T-cell (primary cell): ENCODE data around the gene BLOC1S3. TPM values are rescaled to one million over a fixed set of nuclear protein-coding genes. Genes with fewer than 3 reads are reported as not detected.

Source experiments
- ATAC-seq, 4 experiments: fragments of 200-7000 bp in 3 of 4; fragments of 150-1000 bp in 1 of 4; cut with Tn5 transposase; replicated peaks in 1 of 4; 1 replicate in 3 of 4; 2 replicates in 1 of 4; pipeline ENCODE4 v1.10.0; 2021; ENCODE audit warnings: moderate library complexity in 3 of 4, mild to moderate bottlenecking in 2 of 4, moderate number of reproducible peaks in 1 of 4
- CTCF ChIA-PET, 2 donors: fragments of 300-600 bp; sonication (Branson Sonifier 250); formaldehyde crosslinking; loops; one replicate each; lab custom pipeline; 2022; ENCODE audit warnings: antibody characterized with exemption in 2 of 2; lab: Charles Lee
- POLR2A ChIA-PET, 2 donors: fragments of 300-600 bp; sonication (Branson Sonifier 250); formaldehyde crosslinking; loops; one replicate each; lab custom pipeline; 2022; ENCODE audit warnings: antibody characterized with exemption in 2 of 2; lab: Charles Lee
- DNase-seq, 35 experiments: peaks; one replicate each; pipeline versions ENCODE4 v3.0.0 to v3.0.0-alpha.2; 2013 to 2023
- H3K27ac ChIP-seq: one replicate; pipeline ENCODE4 v1.5.1; 2013; ENCODE audit warnings: low read length
- H3K27me3 ChIP-seq, 2 experiments: replicated peaks in 1 of 2; 1 replicate in 1 of 2; 2 replicates in 1 of 2; pipeline versions ENCODE4 v1.6.1 to v1.7.0; 2013; ENCODE audit warnings: low read length in 1 of 2, mixed read lengths in 1 of 2; ENCODE audit not compliant: control insufficient read depth in 2 of 2, insufficient read depth in 2 of 2; ENCODE audit errors: extremely low read depth in 1 of 2
- H3K36me3 ChIP-seq, 2 donors: 1 replicate in 1 of 2; 2 replicates in 1 of 2; pipeline versions ENCODE4 v1.6.1 to v1.7.0; 2013; ENCODE audit warnings: low read length in 1 of 2; ENCODE audit not compliant: control insufficient read depth in 2 of 2, insufficient read depth in 1 of 2; ENCODE audit errors: extremely low read depth in 1 of 2
- H3K4me1 ChIP-seq, 2 experiments: 1 replicate in 1 of 2; 2 replicates in 1 of 2; pipeline versions ENCODE4 v1.6.1 to v1.7.0; 2013; ENCODE audit warnings: low read length in 2 of 2, mixed read lengths in 1 of 2; ENCODE audit not compliant: insufficient read depth in 2 of 2, control insufficient read depth in 1 of 2; ENCODE audit errors: extremely low read depth in 1 of 2
- H3K4me3 ChIP-seq, 2 donors: 1 replicate in 1 of 2; 2 replicates in 1 of 2; pipeline versions ENCODE4 v1.5.1 to v1.7.0; 2013; ENCODE audit warnings: mild to moderate bottlenecking in 2 of 2, low read length in 1 of 2, moderate library complexity in 1 of 2; ENCODE audit not compliant: control insufficient read depth in 1 of 2; ENCODE audit errors: extremely low read depth in 1 of 2
- H3K9me3 ChIP-seq: 2 replicates; pipeline ENCODE4 v1.7.0; 2013
- H3K27ac Mint-ChIP-seq, 2 donors: one replicate each; pipeline ENCODE4 v1.8.0; 2020 to 2021; ENCODE audit warnings: mild to moderate bottlenecking in 2 of 2, mixed read lengths in 2 of 2
- H3K27me3 Mint-ChIP-seq, 2 donors: one replicate each; pipeline ENCODE4 v1.8.0; 2021 to 2022; ENCODE audit warnings: mixed read lengths in 2 of 2
- H3K36me3 Mint-ChIP-seq: one replicate; pipeline ENCODE4 v1.8.0; 2021; ENCODE audit warnings: mixed read lengths
- H3K4me1 Mint-ChIP-seq, 3 donors: one replicate each; pipeline ENCODE4 v1.8.0; 2020 to 2022; ENCODE audit warnings: mixed read lengths in 3 of 3, mild to moderate bottlenecking in 1 of 3
- H3K4me3 Mint-ChIP-seq, 3 donors: one replicate each; pipeline ENCODE4 v1.8.0; 2020 to 2022; ENCODE audit warnings: mild to moderate bottlenecking in 3 of 3, mixed read lengths in 3 of 3, moderate library complexity in 3 of 3
- H3K9me3 Mint-ChIP-seq, 3 donors: one replicate each; pipeline ENCODE4 v1.8.0; 2020 to 2022; ENCODE audit warnings: mixed read lengths in 3 of 3
- WGBS: methylation state at CpG from one replicate; pipeline ENCODE4 v1.1.5; 2013; ENCODE audit warnings: missing lambda C conversion rate; ENCODE audit not compliant: insufficient coverage; 5-methylcytosine and 5-hydroxymethylcytosine counted together
- total RNA-seq, 35 experiments: library from RNA in 6 of 35; stranded (reverse) in 6 of 35; fragments of 120-200 nt in 1 of 35; gene quantifications; one replicate each; pipeline versions ENCODE4 v1.2.1 to v1.2.4 and lab custom pipeline; 2013 to 2026

Gene BLOC1S3, protein sequence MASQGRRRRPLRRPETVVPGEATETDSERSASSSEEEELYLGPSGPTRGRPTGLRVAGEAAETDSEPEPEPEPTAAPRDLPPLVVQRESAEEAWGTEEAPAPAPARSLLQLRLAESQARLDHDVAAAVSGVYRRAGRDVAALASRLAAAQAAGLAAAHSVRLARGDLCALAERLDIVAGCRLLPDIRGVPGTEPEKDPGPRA
- 10 to 100 TPM; 14.9 to 36.2 (median 32.8) TPM for total RNA-seq
- 10.9 TPM for total RNA-seq (2013)
- 7.1 to 27.1 (median 11.2) reads per million in 29 experiments for total RNA-seq (lab: John Stamatoyannopoulos, UW)

DNA sequence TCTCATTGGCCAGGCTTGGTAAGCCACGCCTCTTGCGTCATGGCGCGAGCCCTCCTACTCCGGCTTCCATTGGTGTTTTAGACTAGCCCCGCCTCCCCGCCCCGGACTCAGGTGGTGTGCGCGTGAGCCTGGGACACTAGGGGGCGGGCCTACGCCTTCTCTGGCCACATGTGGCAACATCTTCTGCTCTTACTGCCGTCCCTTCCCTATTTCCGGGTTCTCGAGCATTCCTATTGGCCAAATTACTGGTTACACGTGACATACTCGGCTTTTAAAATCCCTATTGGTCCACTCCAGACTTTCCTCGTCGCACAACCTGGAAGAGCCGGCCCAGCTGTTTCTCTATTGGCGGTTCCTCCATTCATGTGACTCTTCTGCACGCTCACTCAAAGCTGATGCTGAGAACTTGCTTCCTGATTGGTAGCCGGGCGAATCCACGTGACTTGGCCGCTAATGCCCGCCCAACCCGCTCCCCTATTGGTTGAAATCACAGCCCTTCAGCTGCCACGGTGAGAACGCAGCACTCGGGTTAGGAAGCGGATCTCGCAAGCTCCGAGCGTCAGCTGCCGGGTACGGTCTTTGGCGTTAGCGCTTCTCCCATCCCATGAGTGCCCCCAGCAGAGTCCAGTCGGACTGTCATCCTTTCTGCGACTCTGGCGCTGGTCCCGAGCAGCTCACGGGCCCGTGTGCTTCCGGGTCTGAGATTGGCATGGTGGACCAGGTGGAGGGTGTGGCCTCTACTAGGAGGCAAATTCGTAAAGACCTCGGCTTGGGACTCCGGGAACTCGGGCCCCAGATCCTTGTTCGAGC is at the start of gene BLOC1S3:
Gene BLOC1S3, plus strand, starts transcription at position 523 of the 810 bp plus-strand sequence. CDS start 513 bp downstream, outside the sequence.
- peak within 1 kb of the TSS; percentile 73 for H3K27ac ChIP-seq
- peak within 1 kb of the TSS; percentile 91 to 98 for H3K27ac Mint-ChIP-seq
- peak within 1 kb of the TSS; percentile 78 to 79 for H3K4me3 ChIP-seq
- POLR2A ChIA-PET = interaction anchor here (0.5 to 1.0 kb wide), 4 partner anchors 18 to 178 kb away, joined by 3 read pairs; partner anchors contain the start of gene NKPD1 (in 1 of the 2)
- H3K36me3 Mint-ChIP-seq = peaks cover 13% of the 10 kb centered on the region
- H3K36me3 ChIP-seq = peaks cover 5 to 19% of the 10 kb centered on the region in 2 donors
- no peaks in the 10 kb centered on the region for H3K27me3 Mint-ChIP-seq
- under 1% methylated on average over 49 of the region's 51 CpGs for WGBS
- ATAC-seq (peak; percentile 84 to 91 (median 86)), DNase-seq (peak; percentile 99 to 100 (median 100))
- CTCF ChIA-PET = interaction anchor here in 1 of 2 donors (0.6 to 1.5 kb wide), 7 partner anchors 86 to 1397 kb away, joined by 3 to 11 read pairs (median 4); partner anchors contain the start of genes CLASRP, MYPOP, PPP1R37 and TOMM40
- H3K9me3 Mint-ChIP-seq = no peaks in the 10 kb centered on the region
- peaks cover 48 to 53% (median 51%) of the 10 kb centered on the region in 3 donors for H3K4me1 Mint-ChIP-seq
- no peaks in the 10 kb centered on the region for H3K9me3 ChIP-seq
- peak within 1 kb of the TSS; percentile 81 to 91 (median 87) for H3K4me3 Mint-ChIP-seq
- H3K27me3 ChIP-seq = no peaks in the 10 kb centered on the region
- H3K4me1 ChIP-seq = peaks cover 8 to 51% of the 10 kb centered on the region in 2 experiments

DNA sequence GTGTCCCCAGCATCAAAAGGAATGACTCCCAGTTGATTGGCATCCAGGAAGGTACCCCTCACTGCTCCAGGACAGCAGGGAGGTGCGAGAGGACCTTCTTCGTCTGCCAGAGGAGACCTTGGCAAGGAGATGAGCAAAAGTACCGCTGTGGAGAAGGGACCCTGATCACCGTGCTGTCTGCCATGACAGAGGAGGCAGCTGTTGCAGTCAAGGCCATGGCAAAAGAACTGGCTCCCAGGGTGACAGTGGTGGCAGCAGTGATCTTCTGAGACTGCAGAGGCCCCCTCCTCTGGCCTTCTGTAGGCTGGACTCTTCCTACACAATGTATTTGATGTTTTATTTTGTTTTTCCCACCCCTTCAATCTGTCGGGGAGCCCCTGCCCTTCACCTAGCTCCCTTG is 49.8 kb upstream of the BLOC1S3 start:
- Mint-ChIP-seq H3K9me3 (no peaks in the 10 kb centered on the region), H3K4me1 (peaks cover 12 to 17% (median 14%) of the 10 kb centered on the region in 3 donors), H3K4me3 (no peak overlapping the region), H3K27ac (no peak overlapping the region), H3K36me3 (no peaks in the 10 kb centered on the region), H3K27me3 (no peaks in the 10 kb centered on the region)
- Histone ChIP-seq H3K4me1 (peaks cover 0 to 13% of the 10 kb centered on the region in 2 experiments), H3K27me3 (no peaks in the 10 kb centered on the region), H3K4me3 (no peak overlapping the region), H3K36me3 (peaks cover 0 to 4% of the 10 kb centered on the region in 2 donors), H3K27ac (no peak overlapping the region), H3K9me3 (no peaks in the 10 kb centered on the region)
- ChIA-PET POLR2A (no interaction called here), CTCF (no interaction called here)
- ATAC-seq = no peak
- no peak for DNase-seq
- WGBS = 92% methylated on average over 4 of the region's 5 CpGs

DNA sequence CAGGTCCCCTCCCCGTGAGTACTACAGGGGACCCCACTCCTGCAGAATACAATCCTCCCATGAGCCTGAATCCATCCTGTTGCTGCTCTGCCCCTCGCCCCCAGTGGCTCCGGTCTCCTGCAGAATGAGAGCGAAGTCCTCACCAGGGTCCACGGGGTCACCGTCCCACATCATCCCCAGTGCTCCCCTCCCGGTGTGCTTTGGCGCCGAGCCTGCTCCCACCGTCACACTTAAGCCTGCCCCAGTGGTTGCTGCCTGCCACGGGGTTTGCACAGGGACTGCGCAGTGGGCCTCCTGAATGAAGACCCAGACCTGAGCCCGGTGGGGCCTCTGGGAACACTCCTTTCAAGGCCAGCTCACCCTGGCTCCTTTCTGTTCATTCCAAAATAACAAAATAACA is 48.3 kb upstream of the BLOC1S3 start:
- CTCF ChIA-PET = no interaction called here
- POLR2A ChIA-PET = no interaction called here
- Histone ChIP-seq H3K4me1 (peaks cover 0 to 13% of the 10 kb centered on the region in 2 experiments), H3K27me3 (no peaks in the 10 kb centered on the region), H3K4me3 (no peak overlapping the region), H3K27ac (no peak overlapping the region), H3K36me3 (peaks cover 3 to 5% of the 10 kb centered on the region in 2 donors), H3K9me3 (no peaks in the 10 kb centered on the region)
- H3K27me3 Mint-ChIP-seq = no peaks in the 10 kb centered on the region
- no peaks in the 10 kb centered on the region for H3K36me3 Mint-ChIP-seq
- peaks cover 14 to 17% (median 14%) of the 10 kb centered on the region in 3 donors for H3K4me1 Mint-ChIP-seq
- no peaks in the 10 kb centered on the region for H3K9me3 Mint-ChIP-seq
- H3K27ac Mint-ChIP-seq = no peak overlapping the region
- no peak overlapping the region for H3K4me3 Mint-ChIP-seq
- no peak for DNase-seq
- ATAC-seq = no peak
- WGBS = 96% methylated on average over 13 of the region's 13 CpGs

DNA sequence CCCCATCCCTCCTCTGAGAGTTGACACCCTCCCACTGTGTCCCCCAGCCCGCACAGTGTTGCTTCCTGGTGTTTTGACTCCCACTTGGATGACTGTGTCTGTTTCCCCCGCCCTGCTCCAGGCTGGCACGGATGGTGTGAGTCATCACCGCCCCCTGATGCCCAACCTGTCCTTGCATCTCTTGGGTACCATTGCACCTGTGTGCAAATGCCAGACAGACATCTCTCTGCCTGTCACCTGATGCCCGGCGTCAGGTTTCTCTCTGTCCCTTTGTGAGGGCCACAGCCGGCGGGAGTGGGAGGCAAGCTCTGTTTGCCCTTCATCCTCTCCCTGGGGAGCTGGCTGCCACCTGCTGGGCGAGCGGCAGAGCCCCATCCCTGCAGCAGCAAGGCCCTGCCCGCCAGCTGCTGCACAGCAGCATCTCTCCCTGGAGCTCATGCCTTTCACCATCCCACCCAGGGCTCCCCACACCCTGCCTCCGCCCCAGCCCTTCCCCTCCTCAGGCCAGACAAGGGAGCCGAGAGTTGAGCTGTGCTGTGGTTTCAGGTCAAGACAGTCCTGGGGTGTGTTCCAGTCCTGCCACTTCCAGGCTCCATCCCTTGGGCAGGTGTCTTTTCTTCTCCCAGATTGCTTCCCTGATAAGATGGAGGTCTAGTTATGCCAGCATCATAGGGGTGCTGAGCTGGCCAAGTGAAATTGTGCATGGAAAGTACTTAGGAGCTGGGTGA is 47.5 kb upstream of the BLOC1S3 start:
- POLR2A ChIA-PET = no interaction called here
- Histone ChIP-seq H3K27ac (no peak overlapping the region), H3K4me1 (peaks cover 0 to 6% of the 10 kb centered on the region in 2 experiments), H3K36me3 (peaks cover 3 to 5% of the 10 kb centered on the region in 2 donors), H3K27me3 (no peaks in the 10 kb centered on the region), H3K9me3 (no peaks in the 10 kb centered on the region), H3K4me3 (no peak overlapping the region)
- Mint-ChIP-seq H3K27me3 (no peaks in the 10 kb centered on the region), H3K36me3 (no peaks in the 10 kb centered on the region), H3K27ac (no peak overlapping the region), H3K9me3 (no peaks in the 10 kb centered on the region), H3K4me1 (peaks cover 7 to 13% (median 9%) of the 10 kb centered on the region in 3 donors), H3K4me3 (no peak overlapping the region)
- ATAC-seq (no peak), DNase-seq (no peak)
- CTCF ChIA-PET = no interaction called here
- 81% methylated on average over 8 of the region's 13 CpGs for WGBS

DNA sequence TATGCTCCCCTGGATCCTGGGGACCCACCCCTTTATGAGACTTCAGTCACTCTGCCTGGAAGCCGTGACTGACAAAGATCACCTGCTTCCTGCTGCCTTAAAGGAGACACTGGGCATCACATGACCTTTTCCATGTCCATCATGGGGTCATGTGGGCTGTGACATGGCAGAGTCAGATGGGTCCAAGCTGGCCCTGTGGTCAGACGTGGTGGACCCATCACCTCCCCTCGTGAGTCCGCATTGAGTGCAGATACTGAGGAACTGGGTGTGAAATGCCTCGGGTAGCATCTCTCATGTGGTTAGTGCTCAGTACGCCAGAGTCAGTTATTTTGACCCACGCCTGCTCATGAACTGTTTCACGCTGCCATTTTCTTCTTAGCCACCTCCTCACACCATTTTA is 44.9 kb upstream of the BLOC1S3 start:
- ATAC-seq (no peak), DNase-seq (no peak)
- no peak overlapping the region for H3K27ac ChIP-seq
- Mint-ChIP-seq H3K4me1 (peaks cover 6 to 14% (median 12%) of the 10 kb centered on the region in 3 donors), H3K27ac (no peak overlapping the region), H3K4me3 (no peak overlapping the region), H3K9me3 (no peaks in the 10 kb centered on the region), H3K36me3 (no peaks in the 10 kb centered on the region), H3K27me3 (no peaks in the 10 kb centered on the region)
- ChIA-PET POLR2A (no interaction called here), CTCF (no interaction called here)
- WGBS = 88% methylated on average over 1 of the region's 8 CpGs
- no peaks in the 10 kb centered on the region for H3K9me3 ChIP-seq
- peaks cover 5% of the 10 kb centered on the region in 2 donors for H3K36me3 ChIP-seq
- H3K4me3 ChIP-seq = no peak overlapping the region
- H3K27me3 ChIP-seq = no peaks in the 10 kb centered on the region
- H3K4me1 ChIP-seq = peaks cover 0 to 6% of the 10 kb centered on the region in 2 experiments
